Panc1 (cell line): ENCODE data around the gene SPTBN1. TPM values are rescaled to one million over a fixed set of nuclear protein-coding genes. Genes with fewer than 3 reads are reported as not detected.

Experiments used
- ATAC-seq: fragments of 200-7000 bp; cut with Tn5 transposase; 2 replicates; pipeline ENCODE4 v1.9.1; 2020; ENCODE audit warnings: mild to moderate bottlenecking, moderate library complexity
- BruUV-seq: library from RNA; stranded (reverse); fragments of 400-500 nt; replicated peaks from 2 replicates; lab custom pipeline; 2021; lab: Mats Ljungman, UMichigan
- CTCF ChIA-PET: fragments of 300-600 bp; sonication (Branson Sonifier 250); formaldehyde crosslinking; loops from one replicate; lab custom pipeline; 2022; ENCODE audit warnings: antibody characterized with exemption; lab: Charles Lee
- POLR2A ChIA-PET: fragments of 300-600 bp; sonication (Branson Sonifier 250); formaldehyde crosslinking; loops from one replicate; lab custom pipeline; 2022; ENCODE audit warnings: antibody characterized with exemption; lab: Charles Lee
- DNase-seq: peaks from one replicate; pipeline ENCODE4 v3.0.0-alpha.2; 2010; ENCODE audit warnings: low read depth, low spot score
- H3K27ac ChIP-seq: 2 replicates; pipeline ENCODE4 v1.5.1; 2011; ENCODE audit warnings: mild to moderate bottlenecking, low read length, inconsistent platforms
- H3K27me3 ChIP-seq: fragments of 200-500 bp; sonication (Bioruptor generic); 2 replicates; pipeline ENCODE4 v1.6.0; 2014; ENCODE audit warnings: low read length, inconsistent platforms; ENCODE audit not compliant: control insufficient read depth, insufficient read depth
- H3K36me3 ChIP-seq: fragments of 200-500 bp; sonication (Bioruptor generic); 2 replicates; pipeline ENCODE4 v1.5.1; 2014; ENCODE audit warnings: inconsistent platforms, mild to moderate bottlenecking, low read length, moderate library complexity; ENCODE audit not compliant: control insufficient read depth, insufficient read depth
- H3K4me1 ChIP-seq: 2 replicates; pipeline ENCODE4 v1.5.1; 2011; ENCODE audit warnings: inconsistent platforms, mild to moderate bottlenecking, low read length, moderate library complexity; ENCODE audit not compliant: control insufficient read depth, insufficient read depth
- H3K4me3 ChIP-seq, 2 experiments: 2 replicates each; pipeline ENCODE4 v1.5.1; 2011 to 2012; ENCODE audit warnings: low read depth in 2 of 2, low read length in 2 of 2, mild to moderate bottlenecking in 2 of 2, inconsistent platforms in 1 of 2, moderate library complexity in 1 of 2
- H3K9me3 ChIP-seq: fragments of 200-500 bp; sonication (Bioruptor generic); 2 replicates; pipeline ENCODE4 v1.5.1; 2014; ENCODE audit warnings: low read depth, mild to moderate bottlenecking, inconsistent platforms, low read length, moderate library complexity; ENCODE audit not compliant: control insufficient read depth, insufficient read depth
- POLR2AphosphoS5 ChIP-seq: IDR thresholded peaks from 2 replicates; pipeline ENCODE4 v1.6.1; 2012; ENCODE audit warnings: mild to moderate bottlenecking, low read depth, low read length, moderate library complexity
- SIN3A ChIP-seq: IDR thresholded peaks from 2 replicates; pipeline ENCODE4 v1.6.1; 2012; ENCODE audit warnings: low read depth, mild to moderate bottlenecking, low read length, moderate library complexity, borderline replicate concordance; ENCODE audit not compliant: insufficient read depth
- TCF7L2 ChIP-seq: IDR thresholded peaks from 2 replicates; pipeline ENCODE4 v1.6.1; 2011; ENCODE audit warnings: mild to moderate bottlenecking, low read depth, low read length, inconsistent platforms
- in situ Hi-C: cut with HindIII; loops from 2 replicates; pipeline ENCODE4 v1.10.0; 2016; ENCODE audit warnings: low sequenced_read_pairs, low pct_unique_long_range_greater_than_20kb
- intact Hi-C: fragments of 100-400 bp; cut with micrococcal nuclease; formaldehyde crosslinking; loops from one replicate; pipeline ENCODE4 v1.10.0; 2022; ENCODE audit not compliant: unreplicated experiment
- total RNA-seq: library from RNA; stranded (reverse); gene quantifications from one replicate; pipeline ENCODE4 v1.2.1, GENCODE V29; 2021; ENCODE audit not compliant: unreplicated experiment
- TF ChIP-seq, protein P1 (sequence below): fragments of 450-650 bp; IDR thresholded peaks from 2 replicates; pipeline ENCODE4 v1.5.1; 2017; ENCODE audit warnings: mild to moderate bottlenecking
- TF ChIP-seq, protein P2 (sequence below), 2 experiments: IDR thresholded peaks; 2 replicates each; pipeline ENCODE4 v1.6.1; 2011 to 2012; ENCODE audit warnings: low read depth in 2 of 2, control low read depth in 1 of 2, low read length in 1 of 2, mild to moderate bottlenecking in 1 of 2, moderate library complexity in 1 of 2; ENCODE audit not compliant: insufficient read depth in 1 of 2

The SPTBN1 gene
- total RNA-seq, 1 experiment from 2014 or later = 169 TPM

DNA sequence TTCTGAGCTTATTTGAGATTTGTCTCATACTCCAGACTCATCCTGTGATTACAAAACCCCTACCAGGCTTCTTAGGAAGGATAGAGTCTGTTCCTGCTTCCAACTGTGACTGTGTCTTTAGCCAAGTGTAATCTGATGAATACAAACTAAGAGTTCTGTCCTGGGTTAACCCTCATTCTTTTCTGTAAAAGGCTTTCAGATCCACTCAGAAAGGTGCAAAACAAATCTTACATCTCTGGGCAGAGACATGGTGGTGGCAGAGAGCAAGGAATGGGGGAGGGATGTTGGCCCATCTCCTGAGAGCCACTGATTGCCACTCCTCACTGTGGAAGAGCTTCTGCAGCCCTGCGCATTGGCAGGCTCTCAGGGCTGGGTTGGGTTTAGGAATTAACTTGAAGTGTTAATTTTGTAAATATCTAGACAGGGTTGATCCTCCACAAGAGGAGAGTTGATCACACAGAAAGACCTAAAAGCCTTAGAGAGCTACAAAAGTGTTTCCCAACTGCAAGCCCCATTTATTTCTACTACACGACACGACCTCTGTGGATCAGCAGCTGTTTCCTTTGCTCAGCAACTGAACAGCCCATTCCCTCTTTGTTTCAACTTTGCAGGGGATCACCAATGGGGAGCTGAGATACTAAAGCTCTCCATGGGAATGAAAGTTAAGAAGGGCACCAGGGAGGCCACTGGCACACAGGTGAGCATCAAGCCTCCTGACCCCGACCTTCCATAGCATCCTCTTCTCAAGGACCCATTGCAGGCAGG lies 23.7 kb upstream of the SPTBN1 start:
- intact Hi-C loops = no loop called here
- Histone ChIP-seq H3K27me3 (no peaks in the 10 kb centered on the region; the same call in 1 of the 2 replicates), H3K9me3 (no peaks in the 10 kb centered on the region), H3K27ac (no peak overlapping the region), H3K4me1 (no peaks in the 10 kb centered on the region), H3K36me3 (no peaks in the 10 kb centered on the region), H3K4me3 (no peak overlapping the region)
- CTCF ChIA-PET = no interaction called here
- POLR2A ChIA-PET = no interaction called here
- no TSS peak for BruUV-seq
- ATAC-seq (no peak), DNase-seq (no peak)
- TF ChIP-seq TCF7L2 (no peak), SIN3A (no peak), POLR2AphosphoS5 (no peak)
- TF ChIP-seq, protein P1, sequence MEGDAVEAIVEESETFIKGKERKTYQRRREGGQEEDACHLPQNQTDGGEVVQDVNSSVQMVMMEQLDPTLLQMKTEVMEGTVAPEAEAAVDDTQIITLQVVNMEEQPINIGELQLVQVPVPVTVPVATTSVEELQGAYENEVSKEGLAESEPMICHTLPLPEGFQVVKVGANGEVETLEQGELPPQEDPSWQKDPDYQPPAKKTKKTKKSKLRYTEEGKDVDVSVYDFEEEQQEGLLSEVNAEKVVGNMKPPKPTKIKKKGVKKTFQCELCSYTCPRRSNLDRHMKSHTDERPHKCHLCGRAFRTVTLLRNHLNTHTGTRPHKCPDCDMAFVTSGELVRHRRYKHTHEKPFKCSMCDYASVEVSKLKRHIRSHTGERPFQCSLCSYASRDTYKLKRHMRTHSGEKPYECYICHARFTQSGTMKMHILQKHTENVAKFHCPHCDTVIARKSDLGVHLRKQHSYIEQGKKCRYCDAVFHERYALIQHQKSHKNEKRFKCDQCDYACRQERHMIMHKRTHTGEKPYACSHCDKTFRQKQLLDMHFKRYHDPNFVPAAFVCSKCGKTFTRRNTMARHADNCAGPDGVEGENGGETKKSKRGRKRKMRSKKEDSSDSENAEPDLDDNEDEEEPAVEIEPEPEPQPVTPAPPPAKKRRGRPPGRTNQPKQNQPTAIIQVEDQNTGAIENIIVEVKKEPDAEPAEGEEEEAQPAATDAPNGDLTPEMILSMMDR = no peak
- TF ChIP-seq, protein P2, sequence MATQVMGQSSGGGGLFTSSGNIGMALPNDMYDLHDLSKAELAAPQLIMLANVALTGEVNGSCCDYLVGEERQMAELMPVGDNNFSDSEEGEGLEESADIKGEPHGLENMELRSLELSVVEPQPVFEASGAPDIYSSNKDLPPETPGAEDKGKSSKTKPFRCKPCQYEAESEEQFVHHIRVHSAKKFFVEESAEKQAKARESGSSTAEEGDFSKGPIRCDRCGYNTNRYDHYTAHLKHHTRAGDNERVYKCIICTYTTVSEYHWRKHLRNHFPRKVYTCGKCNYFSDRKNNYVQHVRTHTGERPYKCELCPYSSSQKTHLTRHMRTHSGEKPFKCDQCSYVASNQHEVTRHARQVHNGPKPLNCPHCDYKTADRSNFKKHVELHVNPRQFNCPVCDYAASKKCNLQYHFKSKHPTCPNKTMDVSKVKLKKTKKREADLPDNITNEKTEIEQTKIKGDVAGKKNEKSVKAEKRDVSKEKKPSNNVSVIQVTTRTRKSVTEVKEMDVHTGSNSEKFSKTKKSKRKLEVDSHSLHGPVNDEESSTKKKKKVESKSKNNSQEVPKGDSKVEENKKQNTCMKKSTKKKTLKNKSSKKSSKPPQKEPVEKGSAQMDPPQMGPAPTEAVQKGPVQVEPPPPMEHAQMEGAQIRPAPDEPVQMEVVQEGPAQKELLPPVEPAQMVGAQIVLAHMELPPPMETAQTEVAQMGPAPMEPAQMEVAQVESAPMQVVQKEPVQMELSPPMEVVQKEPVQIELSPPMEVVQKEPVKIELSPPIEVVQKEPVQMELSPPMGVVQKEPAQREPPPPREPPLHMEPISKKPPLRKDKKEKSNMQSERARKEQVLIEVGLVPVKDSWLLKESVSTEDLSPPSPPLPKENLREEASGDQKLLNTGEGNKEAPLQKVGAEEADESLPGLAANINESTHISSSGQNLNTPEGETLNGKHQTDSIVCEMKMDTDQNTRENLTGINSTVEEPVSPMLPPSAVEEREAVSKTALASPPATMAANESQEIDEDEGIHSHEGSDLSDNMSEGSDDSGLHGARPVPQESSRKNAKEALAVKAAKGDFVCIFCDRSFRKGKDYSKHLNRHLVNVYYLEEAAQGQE (IDR thresholded peaks at IDR 0.05; ENCODE audit: insufficient read depth in 1 of 2, low read depth in 2 of 2, low read length in 1 of 2) = no peak
- in situ Hi-C loops = no loop called here

DNA sequence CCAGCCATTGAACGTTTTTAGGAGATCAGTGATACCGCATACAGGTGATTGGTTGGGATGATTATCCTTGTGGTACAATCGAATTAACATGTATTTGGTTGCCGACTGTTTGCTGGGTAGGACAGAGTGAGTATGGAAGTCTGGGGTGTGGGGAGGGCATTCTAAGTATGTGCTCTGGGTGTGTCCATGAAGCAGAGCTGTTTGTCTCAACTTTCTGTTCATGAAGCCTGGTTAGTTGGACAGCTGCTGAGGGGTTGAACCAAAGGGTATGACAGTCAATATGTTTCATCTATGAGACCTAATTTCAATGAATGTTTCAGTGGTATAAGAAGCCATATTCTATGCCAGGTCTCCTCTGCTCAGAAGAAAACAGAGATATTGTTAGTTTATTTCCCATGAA lies 21.9 kb upstream of the SPTBN1 start:
- no peak overlapping the region for H3K27ac ChIP-seq
- H3K36me3 ChIP-seq = no peaks in the 10 kb centered on the region
- H3K4me1 ChIP-seq = no peaks in the 10 kb centered on the region
- no peaks in the 10 kb centered on the region for H3K9me3 ChIP-seq
- ChIA-PET CTCF (no interaction called here), POLR2A (no interaction called here)
- ATAC-seq (no peak), DNase-seq (no peak)
- intact Hi-C loops (no loop called here), in situ Hi-C loops (no loop called here)
- H3K4me3 ChIP-seq = no peak overlapping the region
- no TSS peak for BruUV-seq
- TF ChIP-seq POLR2AphosphoS5 (no peak), SIN3A (no peak), TCF7L2 (no peak)
- TF ChIP-seq, protein P1 = no peak
- TF ChIP-seq, protein P2 (IDR thresholded peaks at IDR 0.05; ENCODE audit: insufficient read depth in 1 of 2, low read depth in 2 of 2, low read length in 1 of 2) = no peak
- H3K27me3 ChIP-seq = no peaks in the 10 kb centered on the region; the same call in 1 of the 2 replicates
